LHCN-M2 (cell line): ENCODE measurements around the gene TUBB. TPM values are rescaled to one million over a fixed set of nuclear protein-coding genes. Genes with fewer than 3 reads are reported as not detected.
"Not testable (repeated sequence)": the region's sequence is repeated elsewhere in the genome, so short reads cannot be mapped to it uniquely, and the experiment has no call there.

Source experiments
- DNase-seq: peaks from one replicate; pipeline ENCODE4 v3.0.0-alpha.2; 2012; ENCODE audit warnings: low read depth
- total RNA-seq: library from RNA; depleted of rRNA; stranded (reverse); fragments of >200 nt; gene quantifications from 2 replicates; pipeline ENCODE4 v1.2.3, GENCODE V29; 2014

TUBB gene
- total RNA-seq, 1 experiment from 2014 or later: 1,474 TPM

- DNase-seq: peak; percentile 90
These were observed 39.6 kb downstream of the TUBB start for GRCh38 chr6:30759575-30760239.

DNA sequence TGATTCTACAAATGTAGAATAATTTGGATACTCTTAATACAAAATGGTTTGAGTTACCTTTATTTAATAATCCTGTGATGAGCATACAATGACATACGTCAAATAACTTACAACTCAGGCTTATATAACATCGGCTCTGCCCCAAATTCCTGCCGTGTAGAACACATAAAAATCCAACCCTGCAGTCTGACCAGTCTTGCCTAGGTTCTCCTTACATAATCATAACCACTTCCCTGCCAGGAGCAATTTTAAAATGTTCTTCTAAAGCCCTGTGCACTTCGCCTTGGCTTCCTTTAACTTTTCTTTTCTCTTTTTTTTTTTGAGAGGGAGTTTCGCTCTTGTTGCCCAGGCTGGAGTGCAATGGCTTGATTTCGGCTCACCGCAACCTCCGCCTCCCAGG lies 40.4 kb downstream of the TUBB start:
- DNase-seq: no peak

DNA sequence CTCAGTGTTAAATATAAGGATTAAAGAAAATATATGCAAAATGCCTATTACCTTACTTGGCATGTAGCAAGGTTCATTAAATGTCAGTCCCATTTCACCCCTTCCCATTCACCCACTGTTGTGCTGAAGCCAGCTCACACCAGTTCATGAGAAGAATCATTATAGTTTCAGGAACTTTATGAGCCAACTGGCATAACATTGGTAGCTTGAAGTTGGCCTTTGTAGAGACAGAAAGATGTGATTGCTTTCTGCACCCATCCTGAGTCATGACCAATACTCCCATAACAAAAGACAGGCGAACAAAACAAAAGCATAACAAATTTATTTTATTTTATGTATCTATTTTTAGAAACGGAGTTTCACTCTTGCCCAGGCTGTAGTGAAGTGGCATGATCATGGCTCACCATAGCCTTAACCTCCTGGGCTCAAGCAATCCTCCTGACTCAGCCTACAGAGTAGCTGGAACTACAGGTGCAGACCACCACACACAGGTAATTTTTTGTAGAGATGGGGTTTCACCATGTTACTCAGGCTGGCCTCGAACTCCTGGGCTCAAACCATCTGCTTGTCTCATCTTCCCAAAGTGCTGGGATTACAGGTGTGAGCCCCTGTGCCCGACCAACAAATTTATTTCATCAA lies 41.8 kb downstream of the TUBB start:
- DNase-seq: no peak

DNA sequence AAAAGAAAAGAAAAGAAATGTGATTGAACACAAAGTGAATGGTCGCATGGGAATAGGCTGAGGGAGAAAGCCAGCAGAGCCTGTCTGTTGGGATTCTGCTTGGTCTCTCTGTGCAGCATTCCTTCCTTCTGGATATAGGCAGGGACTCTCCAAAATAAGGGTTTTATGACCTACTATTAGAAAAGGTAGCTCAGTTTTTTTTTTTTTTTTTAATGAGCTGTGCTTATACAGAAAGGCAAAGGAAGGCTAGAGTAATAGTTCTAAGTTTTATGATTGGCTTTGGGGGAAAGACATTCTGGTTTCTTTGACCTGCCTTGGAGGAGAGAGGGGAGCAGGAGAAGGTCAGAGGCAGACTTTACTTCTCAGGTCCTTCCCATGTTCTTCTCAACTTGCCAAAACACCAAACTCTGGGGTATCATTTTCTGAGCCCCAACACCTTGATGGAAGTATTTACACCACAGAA lies 43.0 kb downstream of the TUBB start:
- no peak for DNase-seq

- no peak for DNase-seq
These were observed 43.7 kb downstream of the TUBB start for GRCh38 chr6:30763618-30764489.

DNA sequence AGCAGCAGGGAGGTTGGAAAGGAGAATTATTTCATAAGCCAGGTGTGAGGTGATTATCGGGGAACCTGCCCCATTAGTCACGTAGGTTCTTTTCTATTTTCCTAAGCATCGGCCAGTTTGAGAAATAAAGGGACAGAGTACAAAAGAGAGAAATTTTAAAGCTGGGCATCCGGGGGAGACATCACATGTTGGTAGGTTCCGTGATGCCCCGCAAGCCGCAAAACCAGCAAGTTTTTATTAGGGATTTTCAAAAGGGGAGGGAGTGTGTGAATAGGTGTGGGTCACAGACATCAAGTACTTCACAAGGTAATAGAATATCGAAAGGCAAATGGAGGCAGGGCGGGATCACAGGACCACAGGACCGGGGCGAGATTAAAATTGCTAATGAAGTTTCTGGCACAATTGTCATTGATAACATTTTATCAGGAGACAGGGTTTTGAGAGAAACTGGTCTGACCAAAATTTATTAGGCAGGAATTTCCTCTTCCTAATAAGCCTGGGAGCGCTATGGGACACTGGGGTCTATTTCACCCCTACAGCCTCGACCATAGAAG lies 44.4 kb downstream of the TUBB start:
- not testable (repeated sequence) for DNase-seq

DNA sequence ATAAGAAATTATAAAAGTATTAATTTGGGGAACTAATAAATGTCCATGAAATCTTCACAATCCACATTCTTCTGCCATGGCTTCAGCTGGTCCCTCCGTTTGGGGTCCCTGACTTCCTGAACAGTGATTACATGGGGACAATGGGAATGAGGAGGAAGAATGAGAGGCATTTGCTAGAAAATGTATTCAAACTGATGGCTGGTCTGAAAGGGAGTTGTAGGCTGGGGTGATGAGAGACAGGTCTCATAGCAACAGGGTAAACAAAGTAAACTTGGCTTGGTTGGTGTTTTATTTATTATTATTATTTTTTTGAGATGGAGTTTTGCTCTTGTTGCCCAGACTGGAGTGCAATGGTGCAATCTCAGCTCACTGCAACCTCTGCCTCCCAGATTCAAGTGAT lies 45.3 kb downstream of the TUBB start:
- not testable (repeated sequence) for DNase-seq

DNA sequence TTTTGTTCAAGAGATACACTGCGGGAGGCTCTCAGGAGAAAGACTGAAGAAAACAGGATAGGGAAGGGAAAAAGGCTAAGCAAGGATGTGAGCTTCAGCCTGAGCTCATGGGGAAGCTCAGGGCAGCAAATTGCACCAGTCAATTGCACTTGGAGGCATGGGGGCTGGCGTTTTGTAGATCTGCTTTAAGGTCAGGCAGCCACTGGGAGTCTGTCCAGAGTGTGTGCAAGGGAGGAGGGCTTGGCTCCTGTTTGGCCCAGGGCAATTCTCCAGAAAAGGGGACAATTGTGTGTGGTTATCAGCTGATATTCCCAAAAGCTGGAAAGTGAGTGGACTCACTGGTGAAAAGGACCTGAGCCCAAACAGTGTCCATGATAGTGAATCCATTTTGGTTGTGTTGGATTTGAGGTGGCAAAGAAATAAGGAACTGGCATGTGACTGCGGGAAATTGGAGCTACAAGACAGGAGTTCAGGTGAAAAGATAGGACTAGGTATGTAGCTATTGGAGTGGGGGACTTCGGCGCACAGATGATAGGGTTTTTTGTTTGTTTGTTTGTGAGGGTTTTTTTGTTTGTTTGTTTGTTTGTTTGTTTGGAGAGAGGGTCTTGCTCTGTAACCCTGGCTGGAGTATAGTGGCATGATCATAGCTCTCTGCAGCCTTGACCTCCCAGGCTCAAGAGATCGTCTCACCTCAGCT lies 46.5 kb downstream of the TUBB start:
- no peak for DNase-seq

- DNase-seq: no peak
These were observed 47.2 kb downstream of the TUBB start for GRCh38 chr6:30767158-30767943.

DNA sequence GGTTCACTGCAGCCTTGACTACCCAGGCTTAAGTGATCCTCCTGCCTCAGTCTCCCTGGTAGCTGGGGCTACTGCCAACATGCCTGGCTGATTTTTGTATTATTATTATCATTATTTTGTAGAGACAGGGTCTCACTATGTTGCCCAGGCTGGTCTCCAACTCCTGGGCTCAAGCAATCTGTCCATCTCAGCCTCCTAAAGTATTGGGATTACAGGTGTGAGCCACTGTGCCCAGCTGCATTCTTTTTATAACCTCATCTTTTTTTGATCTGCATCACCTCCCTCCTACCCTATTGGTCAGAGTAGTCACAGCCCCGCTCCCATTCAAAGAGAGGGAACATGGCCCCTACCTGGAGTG lies 47.8 kb downstream of the TUBB start:
- DNase-seq: no peak

GRCh38 chr6:30768634-30769087 lies 48.5 kb downstream of the TUBB start:
- no peak for DNase-seq

DNA sequence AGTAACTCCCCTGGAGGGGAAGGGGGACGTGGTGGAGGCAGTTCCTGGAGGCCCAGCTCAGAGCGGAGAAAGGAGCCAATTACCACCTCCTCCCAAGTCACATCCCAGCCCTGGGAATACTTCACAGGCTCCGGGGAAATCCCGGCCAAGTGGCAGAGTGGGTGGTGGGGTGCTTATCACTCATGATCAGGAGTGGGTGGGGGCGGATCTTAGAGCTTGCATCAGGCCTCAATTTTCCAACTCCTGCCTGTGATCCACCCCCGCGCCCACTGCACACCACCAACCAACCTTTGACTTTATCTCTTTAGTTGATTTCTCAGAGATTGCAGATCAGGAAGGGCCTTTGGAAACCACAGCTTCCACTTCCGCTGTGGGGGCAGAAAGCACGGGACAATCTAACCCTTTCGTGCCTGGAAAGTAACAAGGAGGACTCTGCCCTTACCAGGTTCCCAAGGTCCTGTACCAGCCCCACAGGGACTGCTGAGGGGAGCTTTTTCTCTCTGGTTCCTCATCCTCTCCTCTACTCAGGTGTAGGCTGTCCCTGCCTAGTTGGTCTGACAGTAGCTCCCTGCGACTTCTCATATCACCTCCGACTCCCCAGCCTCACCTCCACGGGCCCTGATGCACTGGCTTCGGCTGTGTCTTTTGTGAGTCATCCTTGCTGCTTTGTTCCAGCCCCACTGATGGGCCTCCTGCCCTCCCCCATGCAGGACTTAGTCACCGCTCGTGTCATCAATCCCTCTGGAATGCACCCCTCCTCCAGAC lies 49.1 kb downstream of the TUBB start:
- DNase-seq: peak; percentile 96

- peak; percentile 50 for DNase-seq
These were observed 49.8 kb downstream of the TUBB start for GRCh38 chr6:30769853-30770524.

DNA sequence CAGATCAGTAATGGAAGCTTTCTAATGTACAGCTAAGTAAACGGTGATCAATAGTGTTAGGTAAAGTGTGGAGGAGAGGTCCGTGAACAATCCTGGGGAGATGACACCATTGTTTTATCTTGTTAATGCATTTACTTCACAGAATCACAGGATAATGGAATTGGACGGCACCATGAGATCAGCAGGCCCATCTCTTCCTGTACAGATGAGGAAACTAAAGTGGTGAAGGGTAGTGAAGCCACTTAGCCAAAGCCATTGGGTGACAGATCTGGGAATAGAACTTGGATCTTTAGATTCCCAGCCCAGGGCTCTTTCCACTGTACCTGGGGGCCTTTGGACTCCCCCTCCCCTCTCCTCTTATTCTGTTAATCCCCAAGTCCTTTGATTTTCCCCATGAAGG lies 50.4 kb downstream of the TUBB start:
- DNase-seq: no peak

GRCh38 chr6:30774701-30775100 lies 54.5 kb downstream of the TUBB start:
- DNase-seq: no peak
